ENCODE measurements around the gene FGF12.

DNA sequence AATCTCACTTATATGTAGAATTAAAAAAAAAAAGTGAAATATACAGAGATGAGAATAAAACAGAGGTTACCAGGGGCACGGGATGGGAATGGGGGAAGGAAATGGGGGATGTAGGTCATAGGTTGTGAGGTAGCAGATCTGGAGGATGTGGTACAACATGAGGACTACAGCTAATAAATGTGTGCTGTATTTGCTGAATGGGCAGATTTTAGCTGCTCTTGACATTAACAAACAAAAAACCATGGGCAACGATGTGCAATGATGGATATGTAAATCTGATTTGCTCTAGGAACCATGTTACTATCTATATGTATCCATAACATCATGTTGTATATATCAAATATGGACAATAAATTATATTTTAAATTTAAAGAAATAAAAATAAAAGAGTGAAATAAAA lies 87.4 kb downstream of the FGF12 start:
- TF ChIP-seq, protein P1, sequence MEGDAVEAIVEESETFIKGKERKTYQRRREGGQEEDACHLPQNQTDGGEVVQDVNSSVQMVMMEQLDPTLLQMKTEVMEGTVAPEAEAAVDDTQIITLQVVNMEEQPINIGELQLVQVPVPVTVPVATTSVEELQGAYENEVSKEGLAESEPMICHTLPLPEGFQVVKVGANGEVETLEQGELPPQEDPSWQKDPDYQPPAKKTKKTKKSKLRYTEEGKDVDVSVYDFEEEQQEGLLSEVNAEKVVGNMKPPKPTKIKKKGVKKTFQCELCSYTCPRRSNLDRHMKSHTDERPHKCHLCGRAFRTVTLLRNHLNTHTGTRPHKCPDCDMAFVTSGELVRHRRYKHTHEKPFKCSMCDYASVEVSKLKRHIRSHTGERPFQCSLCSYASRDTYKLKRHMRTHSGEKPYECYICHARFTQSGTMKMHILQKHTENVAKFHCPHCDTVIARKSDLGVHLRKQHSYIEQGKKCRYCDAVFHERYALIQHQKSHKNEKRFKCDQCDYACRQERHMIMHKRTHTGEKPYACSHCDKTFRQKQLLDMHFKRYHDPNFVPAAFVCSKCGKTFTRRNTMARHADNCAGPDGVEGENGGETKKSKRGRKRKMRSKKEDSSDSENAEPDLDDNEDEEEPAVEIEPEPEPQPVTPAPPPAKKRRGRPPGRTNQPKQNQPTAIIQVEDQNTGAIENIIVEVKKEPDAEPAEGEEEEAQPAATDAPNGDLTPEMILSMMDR (IDR thresholded peaks at IDR 0.05; ENCODE audit: low read length) = no peak
- TF ChIP-seq EZH2 (IDR thresholded peaks at IDR 0.05; ENCODE audit: borderline replicate concordance, low read length) = no peak
